SK-N-SH (cell line): Measurements from ENCODE around the gene TLX3. TPM values are rescaled to one million over a fixed set of nuclear protein-coding genes. Genes with fewer than 3 reads are reported as not detected.

Experiments
- CTCF ChIA-PET: fragments of 300-600, 350-600 bp; formaldehyde crosslinking; extraction: SDS; loops from one replicate; lab custom pipeline; 2021; lab: Yijun Ruan, JAX
- POLR2A ChIA-PET: fragments of 350-600 bp; sonication (Branson Sonifier 250); formaldehyde crosslinking; extraction: SDS; loops from one replicate; lab custom pipeline; 2020; ENCODE audit warnings: antibody characterized with exemption, inconsistent platforms; lab: Yijun Ruan, JAX
- DNase-seq: peaks from one replicate; pipeline ENCODE4 v3.0.0; 2012
- H2AFZ ChIP-seq: fragments of 200-600 bp; sonication (generic); 2 replicates; pipeline ENCODE4 v1.8.1; 2016; ENCODE audit warnings: antibody characterized with exemption, mild to moderate bottlenecking, low read depth
- H3F3A ChIP-seq: fragments of 200-600 bp; sonication (generic); replicated peaks from 2 replicates; pipeline ENCODE3; 2016; ENCODE audit warnings: antibody characterized with exemption, mild to moderate bottlenecking; ENCODE audit not compliant: insufficient read depth
- H3K27ac ChIP-seq, 2 experiments: fragments of 200-500 bp in 1 of 2; fragments of 200-600 bp in 1 of 2; sonication (Bioruptor generic) in 1 of 2; sonication (generic), shearing (Covaris generic) in 1 of 2; 2 replicates each; pipeline versions ENCODE4 v1.5.1 to v1.6.1; 2014 to 2016; ENCODE audit warnings: low read depth in 2 of 2, inconsistent platforms in 1 of 2, low read length in 1 of 2, mild to moderate bottlenecking in 1 of 2, mixed read lengths in 1 of 2
- H3K27me3 ChIP-seq: fragments of 200-600 bp; sonication (generic), shearing (Covaris generic); 2 replicates; pipeline ENCODE4 v1.6.1; 2016; ENCODE audit warnings: mixed run types; ENCODE audit not compliant: insufficient read depth
- H3K36me3 ChIP-seq, 2 experiments: fragments of 200-500 bp in 1 of 2; fragments of 200-600 bp in 1 of 2; sonication (Bioruptor generic) in 1 of 2; sonication (generic) in 1 of 2; replicated peaks in 1 of 2; 2 replicates each; pipeline versions ENCODE3 to v1.5.1; 2014 to 2016; ENCODE audit warnings: low read length in 1 of 2, mild to moderate bottlenecking in 1 of 2; ENCODE audit not compliant: insufficient read depth in 2 of 2, control insufficient read depth in 1 of 2
- H3K4me1 ChIP-seq, 2 experiments: fragments of 200-500 bp in 1 of 2; fragments of 200-600 bp in 1 of 2; sonication (Bioruptor generic) in 1 of 2; sonication (generic), shearing (Covaris generic) in 1 of 2; 2 replicates each; pipeline versions ENCODE4 v1.5.1 to v1.6.1; 2014 to 2016; ENCODE audit warnings: low read depth in 1 of 2, low read length in 1 of 2, mixed run types in 1 of 2; ENCODE audit not compliant: insufficient read depth in 2 of 2, control insufficient read depth in 1 of 2
- H3K4me2 ChIP-seq: fragments of 200-600 bp; sonication (generic), shearing (Covaris generic); 2 replicates; pipeline ENCODE4 v1.6.1; 2017; ENCODE audit warnings: mixed run types
- H3K4me3 ChIP-seq, 2 experiments: fragments of 200-500 bp in 1 of 2; fragments of 200-600 bp in 1 of 2; sonication (Bioruptor generic) in 1 of 2; sonication (generic), shearing (Covaris generic) in 1 of 2; 2 replicates each; pipeline versions ENCODE4 v1.5.1 to v1.8.1; 2014 to 2016; ENCODE audit warnings: low read depth in 2 of 2, inconsistent platforms in 1 of 2, low read length in 1 of 2, mild to moderate bottlenecking in 1 of 2, mixed read lengths in 1 of 2, moderate library complexity in 1 of 2
- H3K79me2 ChIP-seq: fragments of 200-600 bp; sonication (generic); 2 replicates; pipeline ENCODE4 v1.8.1; 2017; ENCODE audit warnings: mild to moderate bottlenecking; ENCODE audit not compliant: insufficient read depth
- H3K9ac ChIP-seq: fragments of 200-600 bp; sonication (generic); 2 replicates; pipeline ENCODE4 v1.6.1; 2017; ENCODE audit warnings: mixed run types
- H3K9me2 ChIP-seq: fragments of 200-600 bp; sonication (generic); 2 replicates; pipeline ENCODE4 v1.6.1; 2017; ENCODE audit warnings: mixed run types
- H3K9me3 ChIP-seq: fragments of 200-600 bp; sonication (generic); 2 replicates; pipeline ENCODE4 v1.6.1; 2017; ENCODE audit warnings: mixed run types, mild to moderate bottlenecking, moderate library complexity
- H4K20me1 ChIP-seq: fragments of 200-600 bp; sonication (generic); 2 replicates; pipeline ENCODE4 v1.6.1; 2017; ENCODE audit warnings: mild to moderate bottlenecking, mixed run types; ENCODE audit not compliant: insufficient read depth
- ELF1 ChIP-seq: IDR thresholded peaks from 2 replicates; pipeline ENCODE4 v1.4.0; 2012
- EP300 ChIP-seq, 2 experiments: IDR thresholded peaks; 2 replicates each; pipeline versions ENCODE4 v1.4.0 to v1.6.1; 2012; ENCODE audit warnings: borderline replicate concordance in 1 of 2, low read depth in 1 of 2, low read length in 1 of 2
- FOXJ3 ChIP-seq: sonication (generic); formaldehyde crosslinking; IDR thresholded peaks from 2 replicates; pipeline ENCODE4 v1.5.1; 2020; ENCODE audit warnings: mild to moderate bottlenecking, missing genetic modification reagents
- FOXM1 ChIP-seq: IDR thresholded peaks from 2 replicates; pipeline ENCODE4 v1.4.0; 2012; ENCODE audit warnings: low read depth, mild to moderate bottlenecking
- IRF3 ChIP-seq: fragments of 150-350 bp; IDR thresholded peaks from 2 replicates; pipeline ENCODE4 v1.6.1; 2016; ENCODE audit warnings: mild to moderate bottlenecking, low read depth, low read length
- MAX ChIP-seq: IDR thresholded peaks from 2 replicates; pipeline ENCODE4 v1.4.0; 2012; ENCODE audit warnings: low read depth
- MXI1 ChIP-seq: IDR thresholded peaks from 2 replicates; pipeline ENCODE4 v1.6.1; 2012; ENCODE audit warnings: mild to moderate bottlenecking, low read depth, low read length, improper control_type of control experiment
- NFIC ChIP-seq: IDR thresholded peaks from 2 replicates; pipeline ENCODE4 v1.4.0; 2012; ENCODE audit warnings: borderline replicate concordance
- POLR2AphosphoS5 ChIP-seq: IDR thresholded peaks from 2 replicates; pipeline ENCODE4 v1.6.1; 2012; ENCODE audit warnings: low read depth, low read length
- RAD21 ChIP-seq: IDR thresholded peaks from 2 replicates; pipeline ENCODE4 v1.6.1; 2012; ENCODE audit warnings: mild to moderate bottlenecking, low read length
- RFX5 ChIP-seq: IDR thresholded peaks from 2 replicates; pipeline ENCODE4 v1.6.1; 2012; ENCODE audit warnings: mild to moderate bottlenecking, improper control_type of control experiment, low read length
- TAF1 ChIP-seq: IDR thresholded peaks from 2 replicates; pipeline ENCODE4 v1.6.1; 2012; ENCODE audit warnings: low read depth, mild to moderate bottlenecking, low read length, moderate library complexity, borderline replicate concordance
- TEAD4 ChIP-seq: IDR thresholded peaks from 2 replicates; pipeline ENCODE4 v1.4.0; 2012; ENCODE audit warnings: mild to moderate bottlenecking, borderline replicate concordance; ENCODE audit not compliant: insufficient read depth
- USF2 ChIP-seq: fragments of 150-350 bp; IDR thresholded peaks from 2 replicates; pipeline ENCODE4 v1.6.1; 2017; ENCODE audit warnings: antibody characterized with exemption, low read length, low read depth, borderline replicate concordance
- YY1 ChIP-seq: IDR thresholded peaks from 2 replicates; pipeline ENCODE4 v1.4.0; 2012; ENCODE audit warnings: low read depth, mild to moderate bottlenecking
- WGBS: methylation state at CpG from one replicate; pipeline ENCODE4 v1.1.6; 2017; ENCODE audit warnings: low lambda C conversion rate; 5-methylcytosine and 5-hydroxymethylcytosine counted together
- polyA plus RNA-seq, 3 experiments: library from polyadenylated mRNA; depleted of rRNA; stranded (reverse); fragments of >200 nt; gene quantifications; 2 replicates each; pipeline ENCODE4 v1.2.3, GENCODE V29; 2012

TLX3 gene
- polyA plus RNA-seq, 1 of the 3 experiments (the other 2 are of a cell fraction): 4.7 TPM

- H3K9me3 ChIP-seq: no peaks in the 10 kb centered on the region
- DNase-seq: no peak
- CTCF ChIA-PET: interaction anchor here (0.7 to 1.1 kb wide), 2 partner anchors 8 to 26 kb away, joined by 3 read pairs; no protein-coding TSS in a partner anchor
- no peak overlapping the region for H3K4me3 ChIP-seq
- WGBS: 92% methylated on average over 2 of the region's 2 CpGs
- peaks cover 3% of the 10 kb centered on the region for H3F3A ChIP-seq
- no peaks in the 10 kb centered on the region for H3K27me3 ChIP-seq
- H3K36me3 ChIP-seq: no peaks in the 10 kb centered on the region
- no peak overlapping the region for H3K4me2 ChIP-seq
- H3K79me2 ChIP-seq: no peaks in the 10 kb centered on the region
- no peaks in the 10 kb centered on the region for H3K9me2 ChIP-seq
- no peaks in the 10 kb centered on the region for H4K20me1 ChIP-seq
- POLR2A ChIA-PET: no interaction called here
- H3K4me1 ChIP-seq: no peaks in the 10 kb centered on the region; a peak in 1 of 4 replicates
- H3K27ac ChIP-seq: no peak overlapping the region
- no peak overlapping the region for H2AFZ ChIP-seq
- no peak overlapping the region for H3K9ac ChIP-seq
- no peak for TF ChIP-seq MAX
- no peak for TF ChIP-seq FOXM1
- no peak for TF ChIP-seq MXI1
- TF ChIP-seq ELF1: no peak
- no peak for TF ChIP-seq EP300 (IDR thresholded peaks at IDR 0.05; ENCODE audit: borderline replicate concordance in 1 of 2, low read depth in 1 of 2, low read length in 1 of 2)
- TF ChIP-seq RAD21: no peak
- no peak for TF ChIP-seq NFIC
- no peak for TF ChIP-seq POLR2AphosphoS5
- TF ChIP-seq RFX5: no peak
- no peak for TF ChIP-seq TEAD4
- no peak for TF ChIP-seq FOXJ3
- no peak for TF ChIP-seq TAF1
- no peak for TF ChIP-seq IRF3
- TF ChIP-seq YY1: no peak
- TF ChIP-seq USF2: no peak
These were observed 44.2 kb upstream of the TLX3 start for GRCh38 chr5:171264843-171265242.

- no peaks in the 10 kb centered on the region for H3K9me2 ChIP-seq
- no peaks in the 10 kb centered on the region for H3K79me2 ChIP-seq
- no peak overlapping the region for H3K9ac ChIP-seq
- no peak for TF ChIP-seq RAD21
- TF ChIP-seq, all 33 proteins: peak for 0
- H3K27me3 ChIP-seq: no peaks in the 10 kb centered on the region
- 87% methylated on average over 7 of the region's 7 CpGs for WGBS
- H3K36me3 ChIP-seq: no peaks in the 10 kb centered on the region
- no peak overlapping the region for H3K4me2 ChIP-seq
- H3K27ac ChIP-seq: no peak overlapping the region; a peak in 1 of 4 replicates
- ChIA-PET POLR2A (no interaction called here), CTCF (interaction anchor here (2.2 kb wide), 1 partner anchor 73 kb away, joined by 6 read pairs; no protein-coding TSS in a partner anchor)
- H3F3A ChIP-seq: peaks cover 22% of the 10 kb centered on the region
- no peak for DNase-seq
- no peak overlapping the region for H3K4me3 ChIP-seq
- peaks cover 1 to 4% of the 10 kb centered on the region in 2 experiments; a peak in 3 of 4 replicates for H3K4me1 ChIP-seq
- H3K9me3 ChIP-seq: no peaks in the 10 kb centered on the region
- H2AFZ ChIP-seq: no peak overlapping the region
- H4K20me1 ChIP-seq: no peaks in the 10 kb centered on the region
These were observed 40.1 kb upstream of the TLX3 start for GRCh38 chr5:171268700-171269620.
